ENCODE measurements around the gene ME2. TPM values are rescaled to one million over a fixed set of nuclear protein-coding genes. Genes with fewer than 3 reads are reported as not detected.

The ME2 gene
- total and polyA plus RNA-seq, 2 donors (not counting 3 experiments of a cell fraction or from before 2014, with no cell fraction given), result 28.6 to 42.4 TPM

DNA sequence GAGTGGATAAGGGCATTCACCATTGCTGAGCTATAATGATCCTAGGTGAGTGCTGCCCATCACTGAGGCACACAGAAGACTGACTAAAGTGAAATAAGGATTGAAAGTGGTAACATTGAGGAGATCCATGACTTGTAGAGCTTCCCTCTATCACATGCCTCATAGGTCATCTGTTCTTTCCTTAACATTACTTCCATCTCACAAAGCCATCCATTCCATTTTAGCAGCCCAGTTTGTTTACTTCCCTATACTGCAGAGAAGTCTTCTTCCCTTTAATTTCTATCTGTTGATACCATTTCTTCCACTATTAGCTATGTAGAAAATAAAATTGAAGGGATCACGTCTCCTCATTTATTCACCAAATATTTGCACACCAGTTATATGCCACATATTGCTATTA is 32.1 kb downstream of the ME2 start:
- no peak overlapping the region for H3K9ac ChIP-seq (replicated peaks; ENCODE audit: extremely low read depth, insufficient read depth, low read length)

More for the DNA sequence above, 32.1 kb downstream of the ME2 start:
- ChIA-PET CTCF (no interaction called here), POLR2A (no interaction called here)
- Histone ChIP-seq H2AFZ (ENCODE audit: low read depth, low read length) (no peak overlapping the region), H3K9me1 (replicated peaks; ENCODE audit: control insufficient read depth, extremely low read depth, insufficient read depth, low read length) (no peaks in the 10 kb centered on the region), H4K20me1 (replicated peaks; ENCODE audit: control insufficient read depth, extremely low read depth, insufficient read depth, low read length) (no peaks in the 10 kb centered on the region), H3K36me3 (ENCODE audit: control insufficient read depth in 2 of 2, extremely low read depth in 1 of 2, insufficient read depth in 2 of 2, low read length in 2 of 2) (peaks cover 0 to 3% of the 10 kb centered on the region in 2 experiments), H3K27ac (ENCODE audit: insufficient read depth, low read depth, low read length) (no peak overlapping the region), H3K4me2 (ENCODE audit: insufficient read depth, low read length) (no peak overlapping the region), H3K27me3 (ENCODE audit: control insufficient read depth in 2 of 2, insufficient read depth in 2 of 2, low read length in 2 of 2) (no peaks in the 10 kb centered on the region), H3K4me1 (ENCODE audit: control insufficient read depth, extremely low read depth, insufficient read depth, low read length) (no peaks in the 10 kb centered on the region), H3K4me3 (replicated peaks in 1 of 3; ENCODE audit: insufficient read depth in 1 of 3, low read depth in 1 of 3, low read length in 3 of 3) (no peak overlapping the region), H3K79me2 (ENCODE audit: control insufficient read depth, insufficient read depth, low read length) (no peaks in the 10 kb centered on the region), H3K9me3 (replicated peaks; ENCODE audit: control insufficient read depth, insufficient read depth, low read length) (no peaks in the 10 kb centered on the region)
- intact Hi-C loops (cut with micrococcal nuclease) (no loop called here), dilution Hi-C loops (cut with MboI; ENCODE audit: extremely low pct_ligation_motif_present, low sequenced_read_pairs) (no loop called here)
- FAIRE-seq, result no peak
- DNase-seq (ENCODE audit: low read depth, low spot score), result no peak
- TF ChIP-seq, protein P1, sequence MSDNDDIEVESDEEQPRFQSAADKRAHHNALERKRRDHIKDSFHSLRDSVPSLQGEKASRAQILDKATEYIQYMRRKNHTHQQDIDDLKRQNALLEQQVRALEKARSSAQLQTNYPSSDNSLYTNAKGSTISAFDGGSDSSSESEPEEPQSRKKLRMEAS (IDR thresholded peaks at IDR 0.05; ENCODE audit: insufficient read depth, insufficient read length), result no peak
- TF ChIP-seq EZH2 (IDR thresholded peaks at IDR 0.05; ENCODE audit: borderline replicate concordance, low read depth, low read length, severe bottlenecking) (no peak), MYC (IDR thresholded peaks at IDR 0.05; ENCODE audit: low read depth, low read length) (no peak), POLR2AphosphoS5 (IDR thresholded peaks at IDR 0.05; ENCODE audit: insufficient read depth, low read depth, low read length) (no peak), POLR2A (IDR thresholded peaks at IDR 0.05; ENCODE audit: low read depth, low read length) (no peak), GATA2 (IDR thresholded peaks at IDR 0.05; ENCODE audit: insufficient read depth, insufficient read length, low read depth, low read length) (no peak), JUN (IDR thresholded peaks at IDR 0.05; ENCODE audit: borderline replicate concordance, insufficient read depth, insufficient read length, low read depth) (no peak), CTCF (IDR thresholded peaks at IDR 0.05; ENCODE audit: extremely low read depth in 1 of 2, insufficient read depth in 1 of 2, low read depth in 1 of 2, low read length in 2 of 2) (no peak), FOS (IDR thresholded peaks at IDR 0.05; ENCODE audit: borderline replicate concordance, insufficient read depth, low read length) (no peak)
- no TSS peak for BruUV-seq (replicated peaks)

Measured in endothelial cell of umbilical vein (primary cell).